HepG2 (cell line): ENCODE results near the gene KIF1B. TPM values are rescaled to one million over a fixed set of nuclear protein-coding genes. Genes with fewer than 3 reads are reported as not detected.

Experiments used
- EP300 ChIP-seq, 3 experiments: sonication (generic) in 1 of 3; formaldehyde crosslinking in 1 of 3; IDR thresholded peaks; 2 replicates each; pipeline versions ENCODE4 v1.5.1 to v1.6.1; 2011 to 2020; ENCODE audit warnings: low read depth in 2 of 3, low read length in 2 of 3, borderline replicate concordance in 1 of 3, improper control_type of control experiment in 1 of 3, mild to moderate bottlenecking in 1 of 3, missing genetic modification reagents in 1 of 3, moderate library complexity in 1 of 3
- FOXA3 ChIP-seq: IDR thresholded peaks from 2 replicates; pipeline ENCODE4 v1.6.1; 2016; ENCODE audit warnings: missing genetic modification reagents, missing compliant biosample characterization
- FOXP1 ChIP-seq, 2 experiments: fragments of 450-650 bp in 1 of 2; IDR thresholded peaks; 2 replicates each; pipeline ENCODE4 v1.6.1; 2017 to 2018; ENCODE audit warnings: antibody characterized with exemption in 1 of 2
- GRHL1 ChIP-seq: sonication (generic); formaldehyde crosslinking; conservative IDR thresholded peaks from 2 replicates; pipeline ENCODE4 v1.8.0; 2022; ENCODE audit warnings: missing genetic modification reagents
- HNF4A ChIP-seq: sonication (generic); formaldehyde crosslinking; IDR thresholded peaks from 2 replicates; pipeline ENCODE4 v1.4.0; 2020; ENCODE audit warnings: missing genetic modification reagents
- HOXA3 ChIP-seq: sonication (generic); formaldehyde crosslinking; IDR thresholded peaks from 2 replicates; pipeline ENCODE4 v1.5.0; 2020; ENCODE audit warnings: missing genetic modification reagents
- ISL2 ChIP-seq: sonication (generic); formaldehyde crosslinking; IDR thresholded peaks from 2 replicates; pipeline ENCODE4 v1.5.0; 2020; ENCODE audit warnings: missing genetic modification reagents
- MEIS2 ChIP-seq: sonication (generic); formaldehyde crosslinking; IDR thresholded peaks from 2 replicates; pipeline ENCODE4 v1.9.0; 2021; ENCODE audit warnings: mild to moderate bottlenecking, missing genetic modification reagents
- MTA3 ChIP-seq: sonication (generic); formaldehyde crosslinking; IDR thresholded peaks from 2 replicates; pipeline ENCODE4 v1.4.0; 2020; ENCODE audit warnings: missing genetic modification reagents
- NFRKB ChIP-seq: fragments of 450-650 bp; IDR thresholded peaks from 2 replicates; pipeline ENCODE4 v1.6.1; 2017
- PRPF4 ChIP-seq: fragments of 200-400 bp; formaldehyde crosslinking; IDR thresholded peaks from 2 replicates; pipeline ENCODE4 v1.6.1; 2016; ENCODE audit warnings: low read length, low read depth; ENCODE audit not compliant: poor library complexity, severe bottlenecking
- RBFOX2 ChIP-seq: fragments of 200-400 bp; formaldehyde crosslinking; IDR thresholded peaks from 2 replicates; pipeline ENCODE4 v1.6.1; 2017; ENCODE audit warnings: low read depth, mild to moderate bottlenecking, low read length
- SOX6 ChIP-seq, 2 experiments: fragments of 450-650 bp in 1 of 2; sonication (generic) in 1 of 2; formaldehyde crosslinking in 1 of 2; IDR thresholded peaks; 2 replicates each; pipeline versions ENCODE4 v1.4.0 to v1.6.1; 2017 to 2020; ENCODE audit warnings: antibody characterized with exemption in 1 of 2, mild to moderate bottlenecking in 1 of 2, missing genetic modification reagents in 1 of 2
- TBX2 ChIP-seq: sonication (generic); formaldehyde crosslinking; IDR thresholded peaks from 2 replicates; pipeline ENCODE4 v1.5.0; 2020; ENCODE audit warnings: missing genetic modification reagents, mild to moderate bottlenecking, borderline replicate concordance
- ZBTB14 ChIP-seq: sonication (generic); formaldehyde crosslinking; IDR thresholded peaks from 2 replicates; pipeline ENCODE4 v1.4.0; 2020; ENCODE audit warnings: missing genetic modification reagents
- ZNF367 ChIP-seq: sonication (generic); formaldehyde crosslinking; IDR thresholded peaks from 2 replicates; pipeline ENCODE4 v1.4.0; 2020; ENCODE audit warnings: missing genetic modification reagents, borderline replicate concordance
- ZNF513 ChIP-seq: sonication (generic); formaldehyde crosslinking; conservative IDR thresholded peaks from 2 replicates; pipeline ENCODE4 v1.5.0; 2020; ENCODE audit warnings: missing genetic modification reagents
- ZNF646 ChIP-seq: sonication (generic); formaldehyde crosslinking; IDR thresholded peaks from 2 replicates; pipeline ENCODE4 v1.9.0; 2021; ENCODE audit warnings: mild to moderate bottlenecking, missing genetic modification reagents
- polyA plus RNA-seq, 8 experiments: library from polyadenylated mRNA; depleted of rRNA in 3 of 8; stranded (reverse) in 7 of 8; unstranded in 1 of 8; fragments of >200 nt; fragmentation: Illumina TruSeq in 4 of 8; extraction: Trizol in 4 of 8; gene quantifications; 2 replicates each; pipeline versions ENCODE4 v1.2.1 to v1.2.3, GENCODE V29; 2011 to 2016; ENCODE audit warnings: low read depth in 4 of 8, missing spikeins in 1 of 8, mixed read lengths in 1 of 8; ENCODE audit not compliant: insufficient read depth in 1 of 8
- total RNA-seq, 5 experiments: library from RNA; depleted of rRNA; stranded (reverse); fragments of >200 nt; fragmentation: Illumina TruSeq; extraction: Trizol; gene quantifications; 2 replicates each; pipeline ENCODE4 v1.2.3, GENCODE V29; 2016; ENCODE audit warnings: low read depth in 1 of 5

Gene KIF1B
- total and polyA plus RNA-seq, 2 of the 13 experiments (the other 11 are each of a cell fraction or from before 2014, with no cell fraction given): 26.7 to 32.5 TPM

- TF ChIP-seq HOXA3 (CRISPR knock-in tag) (peak; percentile 40; the same call in 1 of the 2 replicates), ISL2 (no peak), SOX6 (IDR thresholded peaks at IDR 0.05) (no peak), SOX6 (CRISPR knock-in tag; IDR thresholded peaks at IDR 0.05) (peak; percentile 27; the same call in 1 of the 2 replicates), ZBTB14 (CRISPR knock-in tag) (no peak), NFRKB (no peak), RBFOX2 (peak; percentile 28; the same call in 1 of the 2 replicates), HNF4A (CRISPR knock-in tag) (peak; percentile 50), FOXP1 (IDR thresholded peaks at IDR 0.05) (no peak), FOXP1 (CRISPR knock-in tag; IDR thresholded peaks at IDR 0.05) (no peak), ZNF646 (CRISPR knock-in tag) (no peak), FOXA3 (CRISPR knock-in tag) (no peak), EP300 (IDR thresholded peaks at IDR 0.05; ENCODE audit: low read depth in 2 of 2, low read length in 2 of 2) (peak in 1 of 2 experiments; percentile 45; a peak in 1 of 4 replicates), EP300 (CRISPR knock-in tag; IDR thresholded peaks at IDR 0.05; ENCODE audit: borderline replicate concordance) (peak; percentile 39; the same call in 1 of the 2 replicates), MEIS2 (CRISPR knock-in tag) (no peak), ZNF513 (CRISPR knock-in tag) (no peak), ZNF367 (CRISPR knock-in tag) (no peak), PRPF4 (peak; percentile 68), GRHL1 (no peak), MTA3 (no peak), TBX2 (CRISPR knock-in tag) (0 out of 2 replicates have a peak, but pooled peaks have one; percentile 24)
Observed at GRCh38 chr1:10171995-10172669, 38.2 kb upstream of the KIF1B start (continued).
